Activated T-helper 1 cell treated with Interleukin-2 at 50 U/mL for 16 hours (primary cell): ENCODE data around the gene HEMK1.

Source experiments
- DNase-seq: peaks from one replicate; pipeline ENCODE4 v3.0.0-alpha.2; 2020; ENCODE audit warnings: low read depth

HEMK1 gene

GRCh38 chr3:50573566-50574443 is 4.5 kb downstream of the HEMK1 start:
- DNase-seq, result peak; percentile 55

GRCh38 chr3:50574444-50574831 is 5.1 kb downstream of the HEMK1 start:
- DNase-seq, result no peak

- no peak for DNase-seq
Observed at GRCh38 chr3:50575372-50575771, 6.0 kb downstream of the HEMK1 start.

- DNase-seq, result no peak
Observed at GRCh38 chr3:50577348-50577747, 8.0 kb downstream of the HEMK1 start.

- DNase-seq, result no peak
Observed at GRCh38 chr3:50580683-50581458, 11.5 kb downstream of the HEMK1 start.

- DNase-seq, result no peak
Observed at GRCh38 chr3:50581459-50581842, 12.1 kb downstream of the HEMK1 start.

GRCh38 chr3:50582083-50582482 is 12.8 kb downstream of the HEMK1 start:
- no peak for DNase-seq

GRCh38 chr3:50583897-50584296 is 14.6 kb downstream of the HEMK1 start:
- DNase-seq, result no peak

- no peak for DNase-seq
Observed at GRCh38 chr3:50584391-50584790, 15.1 kb downstream of the HEMK1 start.

GRCh38 chr3:50585919-50586762 is 16.8 kb downstream of the HEMK1 start:
- no peak for DNase-seq

- no peak for DNase-seq
Observed at GRCh38 chr3:50586763-50587070, 17.4 kb downstream of the HEMK1 start.

- DNase-seq, result no peak
Observed at GRCh38 chr3:50587373-50587772, 18.1 kb downstream of the HEMK1 start.

- no peak for DNase-seq
Observed at GRCh38 chr3:50587806-50588758, 18.8 kb downstream of the HEMK1 start.

- no peak for DNase-seq
Observed at GRCh38 chr3:50588759-50589433, 19.6 kb downstream of the HEMK1 start.

GRCh38 chr3:50591196-50591741 is 21.9 kb downstream of the HEMK1 start:
- no peak for DNase-seq

- DNase-seq, result no peak
Observed at GRCh38 chr3:50592568-50592967, 23.2 kb downstream of the HEMK1 start.

GRCh38 chr3:50594253-50594785 is 25.0 kb downstream of the HEMK1 start:
- DNase-seq, result no peak

GRCh38 chr3:50599115-50599715 is 29.9 kb downstream of the HEMK1 start:
- no peak for DNase-seq

GRCh38 chr3:50599716-50600118 is 30.4 kb downstream of the HEMK1 start:
- no peak for DNase-seq
